ENCODE measurements around the gene KCTD14. TPM values are rescaled to one million over a fixed set of nuclear protein-coding genes. Genes with fewer than 3 reads are reported as not detected.

Gene KCTD14
- total RNA-seq, 1 experiment from 2014 or later = 12.5 TPM

GRCh38 chr11:77999446-78000030 lies 23.5 kb downstream of the KCTD14 start:
- Histone ChIP-seq H3K9me3 (ENCODE audit: control insufficient read depth, low read depth, low read length) (no peaks in the 10 kb centered on the region), H2BK5ac (ENCODE audit: insufficient read length, low read length) (no peak overlapping the region), H2BK15ac (ENCODE audit: low read depth, low read length) (no peak overlapping the region), H3K4ac (ENCODE audit: low read depth, low read length) (no peak overlapping the region), H3K23me2 (ENCODE audit: insufficient read length, low read depth, low read length, poor library complexity, severe bottlenecking) (no peaks in the 10 kb centered on the region), H2BK12ac (ENCODE audit: insufficient read length, low read depth, low read length) (no peak overlapping the region), H3K9ac (ENCODE audit: extremely low read depth, insufficient read length, low read length) (no peak overlapping the region), H4K8ac (replicated peaks; ENCODE audit: insufficient read length, low read depth, low read length) (no peak overlapping the region), H4K20me1 (ENCODE audit: control insufficient read depth, insufficient read depth, insufficient read length) (no peaks in the 10 kb centered on the region), H3K27me3 (ENCODE audit: insufficient read depth, low read length) (no peaks in the 10 kb centered on the region), H3K56ac (ENCODE audit: insufficient read length, low read depth, low read length) (no peak overlapping the region), H3K79me2 (ENCODE audit: insufficient read depth, low read length) (no peaks in the 10 kb centered on the region), H2BK120ac (ENCODE audit: low read depth, low read length, poor library complexity, severe bottlenecking) (no peak overlapping the region), H3K23ac (ENCODE audit: insufficient read length, low read depth, low read length) (no peak overlapping the region), H3K79me1 (ENCODE audit: insufficient read depth, low read depth, low read length, poor library complexity, severe bottlenecking) (no peaks in the 10 kb centered on the region), H3K14ac (ENCODE audit: insufficient read depth, low read length) (no peak overlapping the region), H4K91ac (ENCODE audit: insufficient read length, low read depth, low read length) (no peak overlapping the region), H3K4me1 (ENCODE audit: insufficient read depth, low read length) (0 out of 2 replicates have a peak, but pooled peaks cover 3% of the 10 kb centered on the region), H2AFZ (ENCODE audit: low read length) (no peak overlapping the region), H2BK20ac (ENCODE audit: low read depth, low read length, poor library complexity, severe bottlenecking) (no peak overlapping the region), H4K5ac (ENCODE audit: insufficient read length, low read depth, low read length) (no peak overlapping the region), H2AK5ac (ENCODE audit: insufficient read length, low read length) (no peak overlapping the region), H3T11ph (ENCODE audit: low read length) (no peak overlapping the region), H3K27ac (ENCODE audit: insufficient read length, low read depth, low read length) (no peak overlapping the region), H3K18ac (ENCODE audit: insufficient read length, low read depth, low read length) (no peak overlapping the region), H3K4me2 (ENCODE audit: insufficient read depth, insufficient read length, low read length) (no peak overlapping the region)
- Mint-ChIP-seq H3K27ac (no peak overlapping the region), H3K36me3 (ENCODE audit: insufficient read depth in 1 of 3, low read depth in 3 of 3) (no peaks in the 10 kb centered on the region; a peak in 1 of 7 replicates), H3K9me3 (no peaks in the 10 kb centered on the region; a peak in 1 of 5 replicates), H3K27me3 (ENCODE audit: low read depth) (no peaks in the 10 kb centered on the region; the same call in none of the 2 replicates), H3K4me3 (no peak overlapping the region), H3K4me1 (peaks cover 8 to 9% of the 10 kb centered on the region in 2 experiments)
- no peak for DNase-seq
- WGBS (ENCODE audit: extremely low coverage, insufficient read length, low lambda C conversion rate) = no CpG with 5 or more reads among the region's 1 CpG
- TF ChIP-seq, protein P1, sequence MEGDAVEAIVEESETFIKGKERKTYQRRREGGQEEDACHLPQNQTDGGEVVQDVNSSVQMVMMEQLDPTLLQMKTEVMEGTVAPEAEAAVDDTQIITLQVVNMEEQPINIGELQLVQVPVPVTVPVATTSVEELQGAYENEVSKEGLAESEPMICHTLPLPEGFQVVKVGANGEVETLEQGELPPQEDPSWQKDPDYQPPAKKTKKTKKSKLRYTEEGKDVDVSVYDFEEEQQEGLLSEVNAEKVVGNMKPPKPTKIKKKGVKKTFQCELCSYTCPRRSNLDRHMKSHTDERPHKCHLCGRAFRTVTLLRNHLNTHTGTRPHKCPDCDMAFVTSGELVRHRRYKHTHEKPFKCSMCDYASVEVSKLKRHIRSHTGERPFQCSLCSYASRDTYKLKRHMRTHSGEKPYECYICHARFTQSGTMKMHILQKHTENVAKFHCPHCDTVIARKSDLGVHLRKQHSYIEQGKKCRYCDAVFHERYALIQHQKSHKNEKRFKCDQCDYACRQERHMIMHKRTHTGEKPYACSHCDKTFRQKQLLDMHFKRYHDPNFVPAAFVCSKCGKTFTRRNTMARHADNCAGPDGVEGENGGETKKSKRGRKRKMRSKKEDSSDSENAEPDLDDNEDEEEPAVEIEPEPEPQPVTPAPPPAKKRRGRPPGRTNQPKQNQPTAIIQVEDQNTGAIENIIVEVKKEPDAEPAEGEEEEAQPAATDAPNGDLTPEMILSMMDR (conservative IDR thresholded peaks at IDR 0.05) = no peak
